HepG2 (cell line): ENCODE data around the gene DST. TPM values are rescaled to one million over a fixed set of nuclear protein-coding genes. Genes with fewer than 3 reads are reported as not detected.

Experiments
- EP300 ChIP-seq, 3 experiments: sonication (generic) in 1 of 3; formaldehyde crosslinking in 1 of 3; IDR thresholded peaks; 2 replicates each; pipeline versions ENCODE4 v1.5.1 to v1.6.1; 2011 to 2020; ENCODE audit warnings: low read depth in 2 of 3, low read length in 2 of 3, borderline replicate concordance in 1 of 3, improper control_type of control experiment in 1 of 3, mild to moderate bottlenecking in 1 of 3, missing genetic modification reagents in 1 of 3, moderate library complexity in 1 of 3
- ERF ChIP-seq: IDR thresholded peaks from 2 replicates; pipeline ENCODE4 v1.6.1; 2018; ENCODE audit warnings: missing biosample characterization, missing genetic modification reagents
- ETS1 ChIP-seq: sonication (generic); formaldehyde crosslinking; IDR thresholded peaks from 2 replicates; pipeline ENCODE4 v1.4.0; 2020; ENCODE audit warnings: missing genetic modification reagents
- GLMP ChIP-seq: sonication (generic); formaldehyde crosslinking; IDR thresholded peaks from 2 replicates; pipeline ENCODE4 v1.9.0; 2021; ENCODE audit warnings: missing genetic modification reagents, mild to moderate bottlenecking, borderline replicate concordance
- HMG20A ChIP-seq: IDR thresholded peaks from 2 replicates; pipeline ENCODE4 v1.6.1; 2016; ENCODE audit warnings: borderline replicate concordance
- IKZF4 ChIP-seq: sonication (generic); formaldehyde crosslinking; IDR thresholded peaks from 2 replicates; pipeline ENCODE4 v1.5.1; 2020; ENCODE audit warnings: borderline replicate concordance, mild to moderate bottlenecking, low read depth, missing genetic modification reagents; ENCODE audit errors: not compliant biosample characterization
- IRF9 ChIP-seq: sonication (generic); formaldehyde crosslinking; IDR thresholded peaks from 2 replicates; pipeline ENCODE4 v1.8.0; 2022; ENCODE audit warnings: missing genetic modification reagents, mild to moderate bottlenecking, borderline replicate concordance
- MAFF ChIP-seq: IDR thresholded peaks from 2 replicates; pipeline ENCODE4 v1.6.1; 2011; ENCODE audit warnings: low read depth, low read length, improper control_type of control experiment
- MEIS1 ChIP-seq: sonication (generic); formaldehyde crosslinking; IDR thresholded peaks from 2 replicates; pipeline ENCODE4 v1.9.0; 2021; ENCODE audit warnings: mild to moderate bottlenecking, missing genetic modification reagents, moderate library complexity, borderline replicate concordance
- NAIF1 ChIP-seq: sonication (generic); formaldehyde crosslinking; IDR thresholded peaks from 2 replicates; pipeline ENCODE4 v1.5.0; 2020; ENCODE audit warnings: mild to moderate bottlenecking, missing genetic modification reagents, borderline replicate concordance
- PCBP1 ChIP-seq: fragments of 200-400 bp; formaldehyde crosslinking; IDR thresholded peaks from 2 replicates; pipeline ENCODE4 v1.6.1; 2017; ENCODE audit warnings: mild to moderate bottlenecking, low read depth, low read length, borderline replicate concordance
- SIX1 ChIP-seq: sonication (generic); formaldehyde crosslinking; IDR thresholded peaks from 2 replicates; pipeline ENCODE4 v1.4.0; 2020; ENCODE audit warnings: missing genetic modification reagents, borderline replicate concordance
- SMARCE1 ChIP-seq: fragments of 450-650 bp; IDR thresholded peaks from 2 replicates; pipeline ENCODE4 v1.6.1; 2017; ENCODE audit warnings: borderline replicate concordance
- SOX6 ChIP-seq, 2 experiments: fragments of 450-650 bp in 1 of 2; sonication (generic) in 1 of 2; formaldehyde crosslinking in 1 of 2; IDR thresholded peaks; 2 replicates each; pipeline versions ENCODE4 v1.4.0 to v1.6.1; 2017 to 2020; ENCODE audit warnings: antibody characterized with exemption in 1 of 2, mild to moderate bottlenecking in 1 of 2, missing genetic modification reagents in 1 of 2
- ZBED4 ChIP-seq: sonication (generic); formaldehyde crosslinking; IDR thresholded peaks from 2 replicates; pipeline ENCODE4 v1.4.0; 2020; ENCODE audit warnings: missing genetic modification reagents, borderline replicate concordance
- ZFP37 ChIP-seq: sonication (generic); formaldehyde crosslinking; IDR thresholded peaks from 2 replicates; pipeline ENCODE4 v1.4.0; 2020; ENCODE audit warnings: missing genetic modification reagents, borderline replicate concordance
- ZNF552 ChIP-seq: sonication (generic); formaldehyde crosslinking; IDR thresholded peaks from 2 replicates; pipeline ENCODE4 v1.9.0; 2022; ENCODE audit warnings: missing genetic modification reagents, mild to moderate bottlenecking, borderline replicate concordance
- ZNF644 ChIP-seq: IDR thresholded peaks from 2 replicates; pipeline ENCODE4 v1.6.1; 2016; ENCODE audit warnings: low read depth
- polyA plus RNA-seq, 8 experiments: library from polyadenylated mRNA; depleted of rRNA in 3 of 8; stranded (reverse) in 7 of 8; unstranded in 1 of 8; fragments of >200 nt; fragmentation: Illumina TruSeq in 4 of 8; extraction: Trizol in 4 of 8; gene quantifications; 2 replicates each; pipeline versions ENCODE4 v1.2.1 to v1.2.3, GENCODE V29; 2011 to 2016; ENCODE audit warnings: low read depth in 4 of 8, missing spikeins in 1 of 8, mixed read lengths in 1 of 8; ENCODE audit not compliant: insufficient read depth in 1 of 8
- total RNA-seq, 5 experiments: library from RNA; depleted of rRNA; stranded (reverse); fragments of >200 nt; fragmentation: Illumina TruSeq; extraction: Trizol; gene quantifications; 2 replicates each; pipeline ENCODE4 v1.2.3, GENCODE V29; 2016; ENCODE audit warnings: low read depth in 1 of 5

The DST gene
- total and polyA plus RNA-seq, 2 of the 13 experiments (the other 11 are each of a cell fraction or from before 2014, with no cell fraction given): 64.4 to 89.0 TPM

- TF ChIP-seq ETS1 (CRISPR knock-in tag) (no peak), ERF (CRISPR knock-in tag) (no peak), GLMP (CRISPR knock-in tag) (no peak), IKZF4 (CRISPR knock-in tag) (no peak), EP300 (IDR thresholded peaks at IDR 0.05; ENCODE audit: low read depth in 2 of 2, low read length in 2 of 2) (peak in 1 of 2 experiments; percentile 37; a peak in 1 of 4 replicates), EP300 (CRISPR knock-in tag; IDR thresholded peaks at IDR 0.05; ENCODE audit: borderline replicate concordance) (peak; percentile 21; the same call in 1 of the 2 replicates), ZFP37 (CRISPR knock-in tag) (no peak), HMG20A (peak; percentile 40; the same call in 1 of the 2 replicates), ZNF644 (0 out of 2 replicates have a peak, but pooled peaks have one; percentile 47), MAFF (no peak), SOX6 (IDR thresholded peaks at IDR 0.05) (no peak), SOX6 (CRISPR knock-in tag; IDR thresholded peaks at IDR 0.05) (0 out of 2 replicates have a peak, but pooled peaks have one; percentile 15), PCBP1 (no peak), IRF9 (no peak), ZNF552 (CRISPR knock-in tag) (no peak), NAIF1 (CRISPR knock-in tag) (no peak), SMARCE1 (no peak), SIX1 (CRISPR knock-in tag) (no peak), ZBED4 (CRISPR knock-in tag) (no peak), MEIS1 (CRISPR knock-in tag) (no peak)
Measured at GRCh38 chr6:56642366-56643261, at the start of gene DST (continued).
